H9 (cell line): Measurements from ENCODE around the gene FGD5. TPM values are rescaled to one million over a fixed set of nuclear protein-coding genes. Genes with fewer than 3 reads are reported as not detected.

ENCODE experiments used
- DNase-seq: peaks from one replicate; pipeline ENCODE4 v3.0.0-alpha.2; 2017
- H2AFZ ChIP-seq: one replicate; pipeline ENCODE4 v1.6.1; 2013; ENCODE audit warnings: mild to moderate bottlenecking, low read length, control low read depth, moderate library complexity
- H2AK5ac ChIP-seq: 2 replicates; pipeline ENCODE4 v1.6.1; 2013; ENCODE audit warnings: low read length, control low read depth, mixed read lengths; ENCODE audit not compliant: insufficient read length
- H2BK120ac ChIP-seq: one replicate; pipeline ENCODE4 v1.6.1; 2013; ENCODE audit warnings: low read depth, mild to moderate bottlenecking, low read length, control low read depth, inconsistent platforms; ENCODE audit not compliant: poor library complexity, severe bottlenecking
- H2BK12ac ChIP-seq: 2 replicates; pipeline ENCODE4 v1.6.1; 2013; ENCODE audit warnings: low read length, control low read depth, mixed read lengths, low read depth; ENCODE audit not compliant: insufficient read length
- H2BK15ac ChIP-seq: 2 replicates; pipeline ENCODE4 v1.6.1; 2013; ENCODE audit warnings: low read depth, low read length, control low read depth
- H2BK20ac ChIP-seq: one replicate; pipeline ENCODE4 v1.6.1; 2013; ENCODE audit warnings: low read depth, mild to moderate bottlenecking, low read length, control low read depth, inconsistent platforms; ENCODE audit not compliant: poor library complexity, severe bottlenecking
- H2BK5ac ChIP-seq: 2 replicates; pipeline ENCODE4 v1.6.1; 2013; ENCODE audit warnings: low read length, control low read depth, mixed read lengths; ENCODE audit not compliant: insufficient read length
- H3K14ac ChIP-seq: 2 replicates; pipeline ENCODE4 v1.6.1; 2013; ENCODE audit warnings: low read length, control low read depth; ENCODE audit not compliant: insufficient read depth
- H3K18ac ChIP-seq: 2 replicates; pipeline ENCODE4 v1.6.1; 2013; ENCODE audit warnings: low read depth, mild to moderate bottlenecking, mixed read lengths, low read length, control low read depth; ENCODE audit not compliant: insufficient read length
- H3K23ac ChIP-seq: 2 replicates; pipeline ENCODE4 v1.6.1; 2013; ENCODE audit warnings: low read length, control low read depth, mixed read lengths, low read depth; ENCODE audit not compliant: insufficient read length
- H3K23me2 ChIP-seq: 2 replicates; pipeline ENCODE4 v1.6.1; 2013; ENCODE audit warnings: low read depth, mild to moderate bottlenecking, mixed read lengths, low read length, control low read depth; ENCODE audit not compliant: insufficient read length, poor library complexity, severe bottlenecking
- H3K27ac ChIP-seq: 2 replicates; pipeline ENCODE4 v1.5.1; 2013; ENCODE audit warnings: low read length, control low read depth, mixed read lengths, low read depth; ENCODE audit not compliant: insufficient read length
- H3K27me3 ChIP-seq: 2 replicates; pipeline ENCODE4 v1.6.1; 2013; ENCODE audit warnings: low read length, control low read depth, inconsistent platforms; ENCODE audit not compliant: insufficient read depth
- H3K4ac ChIP-seq: 2 replicates; pipeline ENCODE4 v1.6.1; 2013; ENCODE audit warnings: low read depth, mild to moderate bottlenecking, control low read depth, inconsistent platforms, low read length, moderate library complexity
- H3K4me1 ChIP-seq: 2 replicates; pipeline ENCODE4 v1.6.1; 2013; ENCODE audit warnings: low read length, control low read depth, inconsistent platforms; ENCODE audit not compliant: insufficient read depth
- H3K4me2 ChIP-seq: 2 replicates; pipeline ENCODE4 v1.6.1; 2013; ENCODE audit warnings: low read length, control low read depth, mixed read lengths; ENCODE audit not compliant: insufficient read length, insufficient read depth
- H3K56ac ChIP-seq: 2 replicates; pipeline ENCODE4 v1.6.1; 2013; ENCODE audit warnings: low read depth, mild to moderate bottlenecking, mixed read lengths, low read length, control low read depth; ENCODE audit not compliant: insufficient read length
- H3K79me1 ChIP-seq: 2 replicates; pipeline ENCODE4 v1.6.1; 2013; ENCODE audit warnings: low read depth, mild to moderate bottlenecking, moderate library complexity, low read length, control low read depth, inconsistent platforms; ENCODE audit not compliant: insufficient read depth, poor library complexity, severe bottlenecking
- H3K79me2 ChIP-seq: 2 replicates; pipeline ENCODE4 v1.6.1; 2013; ENCODE audit warnings: low read length, control low read depth, inconsistent platforms; ENCODE audit not compliant: insufficient read depth
- H3K9ac ChIP-seq: 2 replicates; pipeline ENCODE4 v1.6.1; 2013; ENCODE audit warnings: low read length, control low read depth, mixed read lengths; ENCODE audit not compliant: insufficient read length; ENCODE audit errors: extremely low read depth
- H3K9me3 ChIP-seq: one replicate; pipeline ENCODE4 v1.6.1; 2013; ENCODE audit warnings: low read depth, low read length, inconsistent platforms; ENCODE audit not compliant: control insufficient read depth
- H3T11ph ChIP-seq: one replicate; pipeline ENCODE4 v1.6.1; 2013; ENCODE audit warnings: mild to moderate bottlenecking, low read length, control low read depth, inconsistent platforms
- H4K20me1 ChIP-seq: one replicate; pipeline ENCODE4 v1.6.1; 2013; ENCODE audit not compliant: control insufficient read depth, insufficient read length, insufficient read depth
- H4K5ac ChIP-seq: 2 replicates; pipeline ENCODE4 v1.6.1; 2013; ENCODE audit warnings: low read depth, mild to moderate bottlenecking, mixed read lengths, low read length, control low read depth; ENCODE audit not compliant: insufficient read length
- H4K8ac ChIP-seq: replicated peaks from 2 replicates; pipeline ENCODE4 v1.6.1; 2013; ENCODE audit warnings: low read length, control low read depth, mixed read lengths, low read depth; ENCODE audit not compliant: insufficient read length
- H4K91ac ChIP-seq: 2 replicates; pipeline ENCODE4 v1.6.1; 2013; ENCODE audit warnings: low read depth, mild to moderate bottlenecking, moderate library complexity, mixed read lengths, low read length, control low read depth; ENCODE audit not compliant: insufficient read length
- H3K27ac Mint-ChIP-seq, 3 experiments: 2 replicates in 2 of 3; 3 replicates in 1 of 3; pipeline ENCODE4 v1.8.0; 2020 to 2021; ENCODE audit warnings: mixed read lengths in 3 of 3, mild to moderate bottlenecking in 1 of 3, moderate library complexity in 1 of 3
- H3K27me3 Mint-ChIP-seq: 2 replicates; pipeline ENCODE4 v1.8.0; 2021; ENCODE audit warnings: low read depth, mild to moderate bottlenecking, moderate library complexity, mixed read lengths
- H3K36me3 Mint-ChIP-seq, 3 experiments: 2 replicates in 2 of 3; 3 replicates in 1 of 3; pipeline ENCODE4 v1.8.0; 2020 to 2021; ENCODE audit warnings: low read depth in 3 of 3, mixed read lengths in 3 of 3; ENCODE audit not compliant: insufficient read depth in 1 of 3
- H3K4me1 Mint-ChIP-seq, 2 experiments: 2 replicates each; pipeline ENCODE4 v1.8.0; 2020; ENCODE audit warnings: mixed read lengths in 2 of 2
- H3K4me3 Mint-ChIP-seq, 2 experiments: 2 replicates in 1 of 2; 3 replicates in 1 of 2; pipeline ENCODE4 v1.8.0; 2020 to 2021; ENCODE audit warnings: mild to moderate bottlenecking in 2 of 2, mixed read lengths in 2 of 2, moderate library complexity in 1 of 2
- H3K9me3 Mint-ChIP-seq, 2 experiments: 2 replicates in 1 of 2; 3 replicates in 1 of 2; pipeline ENCODE4 v1.8.0; 2020; ENCODE audit warnings: mild to moderate bottlenecking in 2 of 2, mixed read lengths in 2 of 2, moderate library complexity in 1 of 2
- WGBS: extraction: QIAGEN DNeasy Blood & Tissue Kit; methylation state at CpG from one replicate; pipeline ENCODE4 v1.1.7; 2013; ENCODE audit warnings: missing lambda C conversion rate, low lambda C conversion rate, mixed read lengths; ENCODE audit not compliant: insufficient read length; ENCODE audit errors: extremely low coverage; 5-methylcytosine and 5-hydroxymethylcytosine counted together
- total RNA-seq: library from RNA; stranded (reverse); gene quantifications from 2 replicates; pipeline ENCODE4 v1.2.1, GENCODE V29; 2021
- TF ChIP-seq, protein P1 (sequence below): fragments of 200-600 bp; sonication (generic); conservative IDR thresholded peaks from 3 replicates; pipeline ENCODE4 v1.8.0; 2021; ENCODE audit warnings: antibody characterized with exemption, mild to moderate bottlenecking

Gene FGD5
- total RNA-seq, 1 experiment from 2014 or later = 7.8 TPM

DNA sequence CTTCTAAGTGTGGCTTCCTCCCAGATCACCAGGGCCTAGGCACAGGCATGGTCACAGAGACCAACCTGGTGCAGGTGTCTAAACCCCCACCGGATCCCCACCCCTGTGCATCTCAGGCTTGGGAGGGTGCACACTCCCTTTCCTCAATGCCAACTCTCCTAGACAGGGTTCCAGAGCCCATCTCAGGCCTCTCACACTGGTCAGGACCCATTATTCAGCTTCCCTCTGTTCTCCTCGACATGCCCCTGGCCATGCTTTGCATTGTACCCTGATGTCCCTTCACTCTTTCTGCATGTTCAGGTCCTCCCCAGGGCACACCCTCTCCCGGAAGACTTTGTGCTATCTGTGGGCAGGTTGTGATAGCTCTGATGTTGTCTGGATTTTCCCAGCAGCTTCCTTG lies 23.5 kb downstream of the FGD5 start:
- no peaks in the 10 kb centered on the region; a peak in 1 of 7 replicates for H3K36me3 Mint-ChIP-seq
- H3K4me2 ChIP-seq = no peak overlapping the region
- H2AK5ac ChIP-seq = no peak overlapping the region
- no peak overlapping the region for H3K23ac ChIP-seq
- no peaks in the 10 kb centered on the region for H3K79me2 ChIP-seq
- H3K14ac ChIP-seq = no peak overlapping the region
- H4K20me1 ChIP-seq = no peaks in the 10 kb centered on the region
- H3K4me1 Mint-ChIP-seq = peaks cover 42 to 50% of the 10 kb centered on the region in 2 experiments
- no peak overlapping the region for H2BK120ac ChIP-seq
- no peaks in the 10 kb centered on the region for H3K9me3 ChIP-seq
- no peak overlapping the region for H2BK15ac ChIP-seq
- TF ChIP-seq, protein P1, sequence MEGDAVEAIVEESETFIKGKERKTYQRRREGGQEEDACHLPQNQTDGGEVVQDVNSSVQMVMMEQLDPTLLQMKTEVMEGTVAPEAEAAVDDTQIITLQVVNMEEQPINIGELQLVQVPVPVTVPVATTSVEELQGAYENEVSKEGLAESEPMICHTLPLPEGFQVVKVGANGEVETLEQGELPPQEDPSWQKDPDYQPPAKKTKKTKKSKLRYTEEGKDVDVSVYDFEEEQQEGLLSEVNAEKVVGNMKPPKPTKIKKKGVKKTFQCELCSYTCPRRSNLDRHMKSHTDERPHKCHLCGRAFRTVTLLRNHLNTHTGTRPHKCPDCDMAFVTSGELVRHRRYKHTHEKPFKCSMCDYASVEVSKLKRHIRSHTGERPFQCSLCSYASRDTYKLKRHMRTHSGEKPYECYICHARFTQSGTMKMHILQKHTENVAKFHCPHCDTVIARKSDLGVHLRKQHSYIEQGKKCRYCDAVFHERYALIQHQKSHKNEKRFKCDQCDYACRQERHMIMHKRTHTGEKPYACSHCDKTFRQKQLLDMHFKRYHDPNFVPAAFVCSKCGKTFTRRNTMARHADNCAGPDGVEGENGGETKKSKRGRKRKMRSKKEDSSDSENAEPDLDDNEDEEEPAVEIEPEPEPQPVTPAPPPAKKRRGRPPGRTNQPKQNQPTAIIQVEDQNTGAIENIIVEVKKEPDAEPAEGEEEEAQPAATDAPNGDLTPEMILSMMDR = no peak
- no peak overlapping the region for H2BK20ac ChIP-seq
- no peak overlapping the region for H2BK5ac ChIP-seq
- no CpG with 5 or more reads among the region's 3 CpGs for WGBS
- DNase-seq = no peak
- H3K23me2 ChIP-seq = no peaks in the 10 kb centered on the region
- no peaks in the 10 kb centered on the region for H3K27me3 ChIP-seq
- H3K18ac ChIP-seq = no peak overlapping the region
- no peak overlapping the region for H2BK12ac ChIP-seq
- peaks cover 13% of the 10 kb centered on the region; the same call in 1 of the 2 replicates for H3K4me1 ChIP-seq
- no peak overlapping the region for H3K27ac ChIP-seq
- peak overlapping the region in 1 of 3 experiments; percentile 66; a peak in 2 of 7 replicates for H3K27ac Mint-ChIP-seq
- H3K9ac ChIP-seq = no peak overlapping the region
- no peak overlapping the region for H3T11ph ChIP-seq
- H3K27me3 Mint-ChIP-seq = peaks cover 4% of the 10 kb centered on the region
- H4K8ac ChIP-seq = no peak overlapping the region
- H3K9me3 Mint-ChIP-seq = no peaks in the 10 kb centered on the region
- H3K79me1 ChIP-seq = no peaks in the 10 kb centered on the region
- no peak overlapping the region for H3K4me3 Mint-ChIP-seq
- H4K91ac ChIP-seq = no peak overlapping the region
- H4K5ac ChIP-seq = no peak overlapping the region
- no peak overlapping the region for H2AFZ ChIP-seq
- no peak overlapping the region for H3K4ac ChIP-seq
- H3K56ac ChIP-seq = no peak overlapping the region
